T-helper 1 cell treated with Interleukin-12 subunit alpha and Interleukin-12 subunit beta and Interleukin-4 antibody, amounts not matched to agents 30 μg/mL and 1 μg/mL, for 36 hours (primary cell): ENCODE measurements around the gene SHISAL2B.
A peak's percentile ranks its signal among the peaks of the same experiment; 100 is the strongest.

Experiments used
- H3K27ac Mint-ChIP-seq: one replicate; pipeline ENCODE4 v1.8.0; 2021; ENCODE audit warnings: mild to moderate bottlenecking, mixed read lengths
- H3K27me3 Mint-ChIP-seq: one replicate; pipeline ENCODE4 v1.8.0; 2021; ENCODE audit warnings: low read depth, mixed read lengths
- H3K36me3 Mint-ChIP-seq: one replicate; pipeline ENCODE4 v1.8.0; 2021; ENCODE audit warnings: low read depth, mixed read lengths
- H3K4me1 Mint-ChIP-seq: one replicate; pipeline ENCODE4 v1.8.0; 2021; ENCODE audit warnings: low read depth, mixed read lengths
- H3K4me3 Mint-ChIP-seq: one replicate; pipeline ENCODE4 v1.8.0; 2021; ENCODE audit warnings: mild to moderate bottlenecking, moderate library complexity, mixed read lengths
- H3K9me3 Mint-ChIP-seq: one replicate; pipeline ENCODE4 v1.8.0; 2021; ENCODE audit warnings: mixed read lengths

SHISAL2B gene

GRCh38 chr5:64742821-64743220 is 52.5 kb downstream of the SHISAL2B start:
- Mint-ChIP-seq H3K36me3 (peaks cover 11% of the 10 kb centered on the region), H3K27me3 (no peaks in the 10 kb centered on the region), H3K9me3 (no peaks in the 10 kb centered on the region), H3K4me1 (peaks cover 4% of the 10 kb centered on the region), H3K27ac (no peak overlapping the region), H3K4me3 (no peak overlapping the region)

- Mint-ChIP-seq H3K27me3 (no peaks in the 10 kb centered on the region), H3K9me3 (no peaks in the 10 kb centered on the region), H3K27ac (peak overlapping the region; percentile 47), H3K4me1 (peaks cover 4% of the 10 kb centered on the region), H3K4me3 (no peak overlapping the region), H3K36me3 (peaks cover 5% of the 10 kb centered on the region)
Measured at GRCh38 chr5:64744914-64745313, 54.6 kb downstream of the SHISAL2B start.

GRCh38 chr5:64746446-64746845 is 56.1 kb downstream of the SHISAL2B start:
- Mint-ChIP-seq H3K36me3 (no peaks in the 10 kb centered on the region), H3K27me3 (no peaks in the 10 kb centered on the region), H3K4me1 (peaks cover 4% of the 10 kb centered on the region), H3K9me3 (no peaks in the 10 kb centered on the region), H3K27ac (no peak overlapping the region), H3K4me3 (no peak overlapping the region)

- Mint-ChIP-seq H3K9me3 (no peaks in the 10 kb centered on the region), H3K36me3 (peaks cover 2% of the 10 kb centered on the region), H3K27me3 (no peaks in the 10 kb centered on the region), H3K4me3 (no peak overlapping the region), H3K27ac (no peak overlapping the region), H3K4me1 (peaks cover 4% of the 10 kb centered on the region)
Measured at GRCh38 chr5:64749385-64749784, 59.1 kb downstream of the SHISAL2B start.

- Mint-ChIP-seq H3K9me3 (no peaks in the 10 kb centered on the region), H3K27ac (no peak overlapping the region), H3K36me3 (peaks cover 4% of the 10 kb centered on the region), H3K27me3 (no peaks in the 10 kb centered on the region), H3K4me1 (no peaks in the 10 kb centered on the region), H3K4me3 (no peak overlapping the region)
Measured at GRCh38 chr5:64754066-64754465, 63.8 kb downstream of the SHISAL2B start.

GRCh38 chr5:64758901-64759300 is 68.6 kb downstream of the SHISAL2B start:
- no peak overlapping the region for H3K4me3 Mint-ChIP-seq
- H3K36me3 Mint-ChIP-seq, result peaks cover 4% of the 10 kb centered on the region
- H3K27ac Mint-ChIP-seq, result no peak overlapping the region
- peaks cover 7% of the 10 kb centered on the region for H3K4me1 Mint-ChIP-seq
- H3K9me3 Mint-ChIP-seq, result no peaks in the 10 kb centered on the region
- no peaks in the 10 kb centered on the region for H3K27me3 Mint-ChIP-seq

GRCh38 chr5:64759960-64760660 is 69.8 kb downstream of the SHISAL2B start:
- Mint-ChIP-seq H3K4me3 (no peak overlapping the region), H3K36me3 (peaks cover 7% of the 10 kb centered on the region), H3K9me3 (no peaks in the 10 kb centered on the region), H3K27me3 (no peaks in the 10 kb centered on the region), H3K27ac (no peak overlapping the region), H3K4me1 (peaks cover 13% of the 10 kb centered on the region)

- no peak overlapping the region for H3K27ac Mint-ChIP-seq
- no peaks in the 10 kb centered on the region for H3K27me3 Mint-ChIP-seq
- H3K4me1 Mint-ChIP-seq, result peaks cover 38% of the 10 kb centered on the region
- peaks cover 17% of the 10 kb centered on the region for H3K36me3 Mint-ChIP-seq
- no peaks in the 10 kb centered on the region for H3K9me3 Mint-ChIP-seq
- no peak overlapping the region for H3K4me3 Mint-ChIP-seq
Measured at GRCh38 chr5:64763948-64764503, 73.7 kb downstream of the SHISAL2B start.

- Mint-ChIP-seq H3K27ac (peak overlapping the region; percentile 62), H3K27me3 (no peaks in the 10 kb centered on the region), H3K4me3 (peak overlapping the region; percentile 57), H3K4me1 (peaks cover 42% of the 10 kb centered on the region), H3K9me3 (no peaks in the 10 kb centered on the region), H3K36me3 (peaks cover 15% of the 10 kb centered on the region)
Measured at GRCh38 chr5:64765804-64766504, 75.7 kb downstream of the SHISAL2B start.

- Mint-ChIP-seq H3K9me3 (no peaks in the 10 kb centered on the region), H3K4me3 (peak overlapping the region; percentile 99), H3K27ac (peak overlapping the region; percentile 72), H3K4me1 (peaks cover 45% of the 10 kb centered on the region), H3K27me3 (no peaks in the 10 kb centered on the region), H3K36me3 (peaks cover 15% of the 10 kb centered on the region)
Measured at GRCh38 chr5:64766941-64767340, 76.6 kb downstream of the SHISAL2B start.
